Panc1 (cell line): ENCODE results near the gene SHANK3. TPM values are rescaled to one million over a fixed set of nuclear protein-coding genes. Genes with fewer than 3 reads are reported as not detected.

Experiments used
- ATAC-seq: fragments of 200-7000 bp; cut with Tn5 transposase; 2 replicates; pipeline ENCODE4 v1.9.1; 2020; ENCODE audit warnings: mild to moderate bottlenecking, moderate library complexity
- BruUV-seq: library from RNA; stranded (reverse); fragments of 400-500 nt; replicated peaks from 2 replicates; lab custom pipeline; 2021; lab: Mats Ljungman, UMichigan
- CTCF ChIA-PET: fragments of 300-600 bp; sonication (Branson Sonifier 250); formaldehyde crosslinking; loops from one replicate; lab custom pipeline; 2022; ENCODE audit warnings: antibody characterized with exemption; lab: Charles Lee
- POLR2A ChIA-PET: fragments of 300-600 bp; sonication (Branson Sonifier 250); formaldehyde crosslinking; loops from one replicate; lab custom pipeline; 2022; ENCODE audit warnings: antibody characterized with exemption; lab: Charles Lee
- DNase-seq: peaks from one replicate; pipeline ENCODE4 v3.0.0-alpha.2; 2010; ENCODE audit warnings: low read depth, low spot score
- H3K27ac ChIP-seq: 2 replicates; pipeline ENCODE4 v1.5.1; 2011; ENCODE audit warnings: mild to moderate bottlenecking, low read length, inconsistent platforms
- H3K27me3 ChIP-seq: fragments of 200-500 bp; sonication (Bioruptor generic); 2 replicates; pipeline ENCODE4 v1.6.0; 2014; ENCODE audit warnings: low read length, inconsistent platforms; ENCODE audit not compliant: control insufficient read depth, insufficient read depth
- H3K36me3 ChIP-seq: fragments of 200-500 bp; sonication (Bioruptor generic); 2 replicates; pipeline ENCODE4 v1.5.1; 2014; ENCODE audit warnings: inconsistent platforms, mild to moderate bottlenecking, low read length, moderate library complexity; ENCODE audit not compliant: control insufficient read depth, insufficient read depth
- H3K4me1 ChIP-seq: 2 replicates; pipeline ENCODE4 v1.5.1; 2011; ENCODE audit warnings: inconsistent platforms, mild to moderate bottlenecking, low read length, moderate library complexity; ENCODE audit not compliant: control insufficient read depth, insufficient read depth
- H3K4me3 ChIP-seq, 2 experiments: 2 replicates each; pipeline ENCODE4 v1.5.1; 2011 to 2012; ENCODE audit warnings: low read depth in 2 of 2, low read length in 2 of 2, mild to moderate bottlenecking in 2 of 2, inconsistent platforms in 1 of 2, moderate library complexity in 1 of 2
- H3K9me3 ChIP-seq: fragments of 200-500 bp; sonication (Bioruptor generic); 2 replicates; pipeline ENCODE4 v1.5.1; 2014; ENCODE audit warnings: low read depth, mild to moderate bottlenecking, inconsistent platforms, low read length, moderate library complexity; ENCODE audit not compliant: control insufficient read depth, insufficient read depth
- POLR2AphosphoS5 ChIP-seq: IDR thresholded peaks from 2 replicates; pipeline ENCODE4 v1.6.1; 2012; ENCODE audit warnings: mild to moderate bottlenecking, low read depth, low read length, moderate library complexity
- SIN3A ChIP-seq: IDR thresholded peaks from 2 replicates; pipeline ENCODE4 v1.6.1; 2012; ENCODE audit warnings: low read depth, mild to moderate bottlenecking, low read length, moderate library complexity, borderline replicate concordance; ENCODE audit not compliant: insufficient read depth
- TCF7L2 ChIP-seq: IDR thresholded peaks from 2 replicates; pipeline ENCODE4 v1.6.1; 2011; ENCODE audit warnings: mild to moderate bottlenecking, low read depth, low read length, inconsistent platforms
- in situ Hi-C: cut with HindIII; loops from 2 replicates; pipeline ENCODE4 v1.10.0; 2016; ENCODE audit warnings: low sequenced_read_pairs, low pct_unique_long_range_greater_than_20kb
- intact Hi-C: fragments of 100-400 bp; cut with micrococcal nuclease; formaldehyde crosslinking; loops from one replicate; pipeline ENCODE4 v1.10.0; 2022; ENCODE audit not compliant: unreplicated experiment
- total RNA-seq: library from RNA; stranded (reverse); gene quantifications from one replicate; pipeline ENCODE4 v1.2.1, GENCODE V29; 2021; ENCODE audit not compliant: unreplicated experiment
- TF ChIP-seq, protein P1 (sequence below): fragments of 450-650 bp; IDR thresholded peaks from 2 replicates; pipeline ENCODE4 v1.5.1; 2017; ENCODE audit warnings: mild to moderate bottlenecking
- TF ChIP-seq, protein P2 (sequence below), 2 experiments: IDR thresholded peaks; 2 replicates each; pipeline ENCODE4 v1.6.1; 2011 to 2012; ENCODE audit warnings: low read depth in 2 of 2, control low read depth in 1 of 2, low read length in 1 of 2, mild to moderate bottlenecking in 1 of 2, moderate library complexity in 1 of 2; ENCODE audit not compliant: insufficient read depth in 1 of 2

The SHANK3 gene
- total RNA-seq, 1 experiment from 2014 or later, result 7.6 TPM

DNA sequence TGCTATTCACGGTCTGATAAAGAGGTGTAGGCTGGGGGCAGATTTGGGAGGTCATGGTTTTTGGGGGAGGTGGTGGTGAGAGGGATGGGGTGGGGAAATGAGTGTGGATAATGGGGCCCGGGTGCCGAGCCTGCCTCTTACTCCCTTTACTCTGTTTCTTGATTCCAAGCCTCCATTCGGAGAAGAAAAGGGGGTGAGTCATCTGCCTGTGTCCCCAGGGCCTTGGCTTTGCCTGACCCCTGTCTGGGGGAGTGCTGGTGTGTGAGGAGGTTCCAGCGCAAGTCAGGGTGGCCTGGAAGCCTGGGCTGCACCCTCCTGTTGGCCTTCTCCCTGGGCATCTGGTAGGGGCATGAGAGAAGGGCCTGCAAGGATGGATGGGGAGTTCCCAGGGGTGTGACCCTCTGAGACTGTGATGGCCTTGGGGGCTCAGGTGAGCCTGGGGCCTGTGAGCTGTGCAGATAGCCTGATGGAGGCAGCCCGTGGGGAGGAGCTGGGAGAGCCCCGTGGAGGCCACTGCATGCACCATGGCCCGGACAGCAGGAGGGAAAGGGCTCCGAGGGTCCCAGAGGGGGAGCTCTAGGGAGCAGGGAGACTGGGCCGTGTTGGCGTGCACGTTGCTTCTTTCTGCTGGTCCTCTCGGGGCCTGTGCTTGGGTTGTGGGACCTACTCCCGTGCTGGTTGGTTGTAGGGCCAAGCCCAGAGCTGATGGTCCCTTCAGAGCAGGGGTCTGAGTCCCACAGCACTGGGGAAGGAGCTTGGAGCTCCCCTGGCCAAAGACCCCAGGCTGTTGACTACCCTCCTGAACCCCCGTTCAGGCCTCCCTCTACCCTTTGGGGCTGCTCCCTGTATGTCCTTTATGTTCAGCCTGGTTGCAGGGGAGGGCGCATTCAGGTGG is 39.1 kb downstream of the SHANK3 start:
- TF ChIP-seq, protein P1, sequence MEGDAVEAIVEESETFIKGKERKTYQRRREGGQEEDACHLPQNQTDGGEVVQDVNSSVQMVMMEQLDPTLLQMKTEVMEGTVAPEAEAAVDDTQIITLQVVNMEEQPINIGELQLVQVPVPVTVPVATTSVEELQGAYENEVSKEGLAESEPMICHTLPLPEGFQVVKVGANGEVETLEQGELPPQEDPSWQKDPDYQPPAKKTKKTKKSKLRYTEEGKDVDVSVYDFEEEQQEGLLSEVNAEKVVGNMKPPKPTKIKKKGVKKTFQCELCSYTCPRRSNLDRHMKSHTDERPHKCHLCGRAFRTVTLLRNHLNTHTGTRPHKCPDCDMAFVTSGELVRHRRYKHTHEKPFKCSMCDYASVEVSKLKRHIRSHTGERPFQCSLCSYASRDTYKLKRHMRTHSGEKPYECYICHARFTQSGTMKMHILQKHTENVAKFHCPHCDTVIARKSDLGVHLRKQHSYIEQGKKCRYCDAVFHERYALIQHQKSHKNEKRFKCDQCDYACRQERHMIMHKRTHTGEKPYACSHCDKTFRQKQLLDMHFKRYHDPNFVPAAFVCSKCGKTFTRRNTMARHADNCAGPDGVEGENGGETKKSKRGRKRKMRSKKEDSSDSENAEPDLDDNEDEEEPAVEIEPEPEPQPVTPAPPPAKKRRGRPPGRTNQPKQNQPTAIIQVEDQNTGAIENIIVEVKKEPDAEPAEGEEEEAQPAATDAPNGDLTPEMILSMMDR, result no peak
- TF ChIP-seq, protein P2, sequence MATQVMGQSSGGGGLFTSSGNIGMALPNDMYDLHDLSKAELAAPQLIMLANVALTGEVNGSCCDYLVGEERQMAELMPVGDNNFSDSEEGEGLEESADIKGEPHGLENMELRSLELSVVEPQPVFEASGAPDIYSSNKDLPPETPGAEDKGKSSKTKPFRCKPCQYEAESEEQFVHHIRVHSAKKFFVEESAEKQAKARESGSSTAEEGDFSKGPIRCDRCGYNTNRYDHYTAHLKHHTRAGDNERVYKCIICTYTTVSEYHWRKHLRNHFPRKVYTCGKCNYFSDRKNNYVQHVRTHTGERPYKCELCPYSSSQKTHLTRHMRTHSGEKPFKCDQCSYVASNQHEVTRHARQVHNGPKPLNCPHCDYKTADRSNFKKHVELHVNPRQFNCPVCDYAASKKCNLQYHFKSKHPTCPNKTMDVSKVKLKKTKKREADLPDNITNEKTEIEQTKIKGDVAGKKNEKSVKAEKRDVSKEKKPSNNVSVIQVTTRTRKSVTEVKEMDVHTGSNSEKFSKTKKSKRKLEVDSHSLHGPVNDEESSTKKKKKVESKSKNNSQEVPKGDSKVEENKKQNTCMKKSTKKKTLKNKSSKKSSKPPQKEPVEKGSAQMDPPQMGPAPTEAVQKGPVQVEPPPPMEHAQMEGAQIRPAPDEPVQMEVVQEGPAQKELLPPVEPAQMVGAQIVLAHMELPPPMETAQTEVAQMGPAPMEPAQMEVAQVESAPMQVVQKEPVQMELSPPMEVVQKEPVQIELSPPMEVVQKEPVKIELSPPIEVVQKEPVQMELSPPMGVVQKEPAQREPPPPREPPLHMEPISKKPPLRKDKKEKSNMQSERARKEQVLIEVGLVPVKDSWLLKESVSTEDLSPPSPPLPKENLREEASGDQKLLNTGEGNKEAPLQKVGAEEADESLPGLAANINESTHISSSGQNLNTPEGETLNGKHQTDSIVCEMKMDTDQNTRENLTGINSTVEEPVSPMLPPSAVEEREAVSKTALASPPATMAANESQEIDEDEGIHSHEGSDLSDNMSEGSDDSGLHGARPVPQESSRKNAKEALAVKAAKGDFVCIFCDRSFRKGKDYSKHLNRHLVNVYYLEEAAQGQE (IDR thresholded peaks at IDR 0.05; ENCODE audit: insufficient read depth in 1 of 2, low read depth in 2 of 2, low read length in 1 of 2), result no peak
- TF ChIP-seq SIN3A (no peak), POLR2AphosphoS5 (no peak), TCF7L2 (no peak)
- no peaks in the 10 kb centered on the region for H3K4me1 ChIP-seq
- ATAC-seq, result no peak
- no peaks in the 10 kb centered on the region for H3K9me3 ChIP-seq
- intact Hi-C loops (no loop called here), in situ Hi-C loops (no loop called here)
- BruUV-seq, result no TSS peak
- ChIA-PET CTCF (no interaction called here), POLR2A (no interaction called here)
- no peaks in the 10 kb centered on the region for H3K27me3 ChIP-seq
- no peak for DNase-seq
- H3K4me3 ChIP-seq, result no peak overlapping the region
- no peak overlapping the region for H3K27ac ChIP-seq
- no peaks in the 10 kb centered on the region for H3K36me3 ChIP-seq

DNA sequence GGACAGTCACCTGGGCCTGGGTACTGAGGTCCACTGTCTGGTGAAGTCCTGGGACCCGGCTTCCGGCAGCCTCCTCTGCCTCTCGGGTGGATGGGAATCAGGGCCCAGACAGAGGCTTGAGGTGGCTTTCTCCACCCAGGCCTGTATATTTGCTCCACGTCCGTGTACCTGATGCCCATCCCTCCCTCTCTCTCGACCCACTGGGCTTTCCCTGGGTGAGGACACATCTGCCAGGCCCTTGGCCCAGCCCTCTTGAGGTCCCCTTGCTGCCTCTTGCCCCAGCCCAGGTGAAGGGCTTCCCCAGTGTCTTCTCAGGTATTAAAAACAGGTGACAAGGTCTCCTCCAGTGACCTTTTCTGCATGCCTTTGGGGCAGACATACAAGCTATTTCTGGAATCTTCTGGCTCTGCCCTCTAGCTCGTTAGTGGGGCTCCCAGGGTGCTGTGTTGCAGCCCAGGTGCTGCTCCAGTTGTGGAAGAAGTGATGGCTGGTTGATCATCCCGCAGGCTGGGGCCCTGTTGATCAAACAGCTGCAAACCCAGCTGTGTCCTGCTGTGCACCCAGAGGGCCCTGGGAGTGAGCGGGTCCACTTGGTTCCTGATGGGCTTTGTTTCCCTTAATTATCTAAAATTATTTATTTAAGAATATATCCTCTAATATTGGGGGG is 39.9 kb downstream of the SHANK3 start:
- Histone ChIP-seq H3K27me3 (no peaks in the 10 kb centered on the region), H3K4me1 (no peaks in the 10 kb centered on the region), H3K4me3 (no peak overlapping the region), H3K27ac (no peak overlapping the region), H3K36me3 (no peaks in the 10 kb centered on the region), H3K9me3 (no peaks in the 10 kb centered on the region)
- in situ Hi-C loops, result no loop called here
- ChIA-PET POLR2A (no interaction called here), CTCF (no interaction called here)
- DNase-seq (no peak), ATAC-seq (no peak)
- BruUV-seq, result no TSS peak
- TF ChIP-seq, protein P2 (IDR thresholded peaks at IDR 0.05; ENCODE audit: insufficient read depth in 1 of 2, low read depth in 2 of 2, low read length in 1 of 2), result no peak
- TF ChIP-seq POLR2AphosphoS5, result no peak
- TF ChIP-seq TCF7L2, result no peak
- no peak for TF ChIP-seq SIN3A
- TF ChIP-seq, protein P1, result no peak
- intact Hi-C loops, result no loop called here
